HUES64 (cell line): ENCODE measurements around the gene FIS1.

Experiments used
- H3K27ac ChIP-seq: 2 replicates; pipeline ENCODE4 v1.7.0; 2013; ENCODE audit warnings: low read depth, low read length, inconsistent platforms
- H3K27me3 ChIP-seq: 2 replicates; pipeline ENCODE4 v1.6.1; 2013; ENCODE audit warnings: mild to moderate bottlenecking, low read length; ENCODE audit not compliant: insufficient read depth
- H3K36me3 ChIP-seq: 2 replicates; pipeline ENCODE4 v1.6.1; 2013; ENCODE audit warnings: mild to moderate bottlenecking, low read length; ENCODE audit not compliant: insufficient read depth
- H3K4me1 ChIP-seq: 2 replicates; pipeline ENCODE4 v1.6.1; 2013; ENCODE audit warnings: mild to moderate bottlenecking, low read length, moderate library complexity; ENCODE audit not compliant: insufficient read depth
- H3K4me3 ChIP-seq: 2 replicates; pipeline ENCODE4 v1.5.1; 2013; ENCODE audit warnings: mild to moderate bottlenecking, low read length, moderate library complexity
- H3K9ac ChIP-seq: 2 replicates; pipeline ENCODE4 v1.6.1; 2013; ENCODE audit warnings: mild to moderate bottlenecking, low read depth, low read length
- H3K9me3 ChIP-seq: 2 replicates; pipeline ENCODE4 v1.6.1; 2013; ENCODE audit warnings: low read depth, low read length; ENCODE audit not compliant: insufficient read depth
- WGBS: fragments of 150-250, 120-280 bp; methylation state at CpG from one replicate; pipeline ENCODE4 v1.1.7; 2013; ENCODE audit warnings: missing lambda C conversion rate; 5-methylcytosine and 5-hydroxymethylcytosine counted together

The FIS1 gene

DNA sequence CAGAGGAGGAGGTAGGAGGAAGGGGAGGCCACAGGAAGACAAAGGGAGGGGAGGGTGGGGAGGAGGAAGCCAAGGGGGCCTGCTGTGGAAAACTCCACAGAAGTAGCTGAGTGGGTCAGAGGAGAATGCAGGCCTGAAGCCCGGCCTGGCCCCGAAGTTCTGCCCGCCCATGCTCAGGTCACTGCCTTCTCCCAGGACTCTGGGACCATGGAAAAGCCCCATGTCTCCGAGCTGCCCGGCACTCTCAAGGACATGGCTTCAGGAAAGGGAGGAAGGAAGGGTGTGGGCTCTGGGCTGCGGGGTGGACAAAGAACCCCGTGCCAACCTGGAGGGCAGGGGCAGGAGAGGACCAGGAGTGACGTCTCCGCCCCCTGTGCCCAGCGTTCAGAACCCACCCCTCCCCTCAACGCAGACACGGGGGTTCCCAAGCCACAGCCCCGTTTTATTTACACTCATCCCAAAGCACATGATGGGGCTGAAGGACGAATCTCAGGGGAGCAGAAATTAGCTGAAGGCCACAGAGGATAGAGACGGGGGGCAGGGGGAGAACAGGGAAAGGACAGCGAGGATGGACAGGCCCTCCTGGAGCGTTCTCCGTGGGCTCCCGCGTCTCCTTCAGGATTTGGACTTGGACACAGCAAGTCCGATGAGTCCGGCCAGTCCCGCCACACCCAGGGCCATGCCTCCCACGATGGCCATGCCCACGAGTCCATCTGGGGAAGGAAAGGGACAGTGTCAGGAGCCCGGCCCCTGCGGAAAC lies 5.5 kb downstream of the FIS1 start:
- Histone ChIP-seq H3K9ac (no peak overlapping the region), H3K27me3 (no peaks in the 10 kb centered on the region), H3K4me3 (no peak overlapping the region), H3K4me1 (peaks cover 13% of the 10 kb centered on the region; the same call in 1 of the 2 replicates), H3K9me3 (no peaks in the 10 kb centered on the region), H3K27ac (no peak overlapping the region; the same call in 1 of the 2 replicates), H3K36me3 (peaks cover 18% of the 10 kb centered on the region; the same call in 1 of the 2 replicates)
- 90% methylated on average over 27 of the region's 27 CpGs for WGBS

DNA sequence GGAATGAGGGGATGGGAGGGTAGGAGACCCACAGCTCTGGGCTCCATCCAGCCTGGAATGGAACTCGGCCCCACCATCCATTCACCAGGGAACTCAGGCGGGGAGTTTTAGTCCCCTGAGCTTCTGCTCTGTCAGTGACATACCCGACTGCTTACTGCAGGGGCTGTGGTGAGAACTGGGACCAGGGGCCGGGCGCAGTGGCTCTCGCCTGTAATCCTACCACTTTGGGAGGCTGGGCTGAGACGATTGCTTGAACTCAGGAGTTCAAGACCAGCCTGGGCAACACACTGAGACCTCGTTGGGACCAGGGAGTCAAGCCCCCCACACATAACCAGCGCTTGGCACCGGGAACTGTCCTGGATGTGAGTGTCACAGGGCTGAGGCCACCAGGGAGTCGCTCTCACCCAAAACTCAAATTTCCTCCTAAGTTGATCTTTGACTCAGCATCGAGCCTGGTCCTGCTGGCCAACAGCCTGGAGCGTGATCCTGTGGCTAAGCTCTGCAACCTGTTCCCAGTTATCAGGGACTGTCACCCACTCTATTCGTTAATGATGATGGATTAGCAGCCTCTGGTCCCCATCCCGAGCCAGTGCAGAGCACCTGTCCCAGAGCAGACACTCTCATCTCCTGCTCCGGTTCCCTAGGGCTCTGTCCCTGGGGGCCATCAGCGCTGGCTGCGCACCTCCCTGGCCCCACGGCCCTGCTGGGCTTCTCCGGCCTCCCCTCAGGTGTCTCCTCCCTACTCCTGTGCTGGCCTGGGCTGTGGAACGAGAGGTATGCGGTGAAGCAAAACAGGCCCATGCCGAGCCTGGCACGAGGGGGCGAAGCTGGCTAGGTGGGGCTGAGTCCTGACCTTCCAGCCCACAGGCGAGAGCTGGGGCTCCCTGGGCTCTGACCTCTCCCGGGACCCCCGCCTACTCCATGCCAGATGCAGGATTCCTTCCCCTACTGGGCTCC lies 6.4 kb downstream of the FIS1 start:
- 87% methylated on average over 26 of the region's 28 CpGs for WGBS
- no peak overlapping the region for H3K4me3 ChIP-seq
- H3K27ac ChIP-seq: no peak overlapping the region; the same call in 1 of the 2 replicates
- no peak overlapping the region for H3K9ac ChIP-seq
- no peaks in the 10 kb centered on the region for H3K9me3 ChIP-seq
- H3K4me1 ChIP-seq: peaks cover 8% of the 10 kb centered on the region; the same call in 1 of the 2 replicates
- peaks cover 18% of the 10 kb centered on the region; the same call in 1 of the 2 replicates for H3K36me3 ChIP-seq
- H3K27me3 ChIP-seq: no peaks in the 10 kb centered on the region

DNA sequence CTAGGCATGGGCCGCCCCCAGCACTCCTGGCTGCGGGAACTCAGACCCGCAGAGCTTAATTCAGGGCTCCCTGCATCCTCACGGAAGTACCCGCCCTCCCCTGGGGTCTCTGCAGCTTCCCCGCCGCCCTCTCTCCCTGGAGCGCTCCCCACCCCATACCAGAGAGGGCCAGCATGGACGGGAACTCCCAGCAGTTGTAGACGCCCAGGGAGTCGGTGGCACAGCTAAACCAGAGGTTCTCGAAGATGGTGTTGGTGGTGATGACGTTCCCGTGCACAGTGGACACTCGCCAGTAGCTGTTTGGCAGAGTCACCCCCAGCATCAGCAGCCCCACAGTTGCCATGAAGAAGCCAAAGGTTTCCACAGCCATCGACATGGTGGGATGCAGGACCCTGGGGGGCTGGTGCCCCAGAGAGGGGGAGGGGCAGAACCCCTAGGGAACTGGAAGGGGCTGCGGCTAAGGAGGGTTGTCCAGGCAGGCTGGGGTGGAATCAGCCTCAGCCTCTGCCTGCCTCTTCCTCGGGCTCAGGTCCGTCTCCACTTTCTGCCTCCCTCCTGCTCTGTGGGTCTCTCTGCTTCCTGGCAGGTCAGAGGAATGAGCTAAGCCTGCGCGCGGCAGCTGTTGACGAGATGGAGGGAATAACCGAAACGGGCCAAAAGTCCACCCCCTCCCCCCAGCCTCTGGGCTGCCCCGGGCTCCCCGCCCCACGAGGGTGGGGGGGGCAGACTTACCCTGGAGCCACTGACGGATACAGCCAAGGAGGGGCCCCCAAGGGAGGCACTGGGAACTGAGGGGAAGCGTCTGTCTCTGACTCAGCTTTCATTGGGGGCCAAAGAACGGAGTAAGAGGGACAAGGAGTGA lies 7.4 kb downstream of the FIS1 start, which contains the start of gene CLDN15:
TSS of gene CLDN15 (minus strand) at position 597 of the 862 bp plus-strand sequence. CDS start at position 376, 221 bp downstream.
- Histone ChIP-seq H3K4me1 (peaks cover 8% of the 10 kb centered on the region), H3K4me3 (no peak within 1 kb of the TSS), H3K36me3 (peaks cover 18% of the 10 kb centered on the region; the same call in 1 of the 2 replicates), H3K27me3 (no peaks in the 10 kb centered on the region), H3K9me3 (no peaks in the 10 kb centered on the region), H3K27ac (0 out of 2 replicates have a peak within 1 kb of the TSS, but pooled peaks have one; percentile 25), H3K9ac (no peak within 1 kb of the TSS)
- WGBS: 81% methylated on average over 31 of the region's 31 CpGs

DNA sequence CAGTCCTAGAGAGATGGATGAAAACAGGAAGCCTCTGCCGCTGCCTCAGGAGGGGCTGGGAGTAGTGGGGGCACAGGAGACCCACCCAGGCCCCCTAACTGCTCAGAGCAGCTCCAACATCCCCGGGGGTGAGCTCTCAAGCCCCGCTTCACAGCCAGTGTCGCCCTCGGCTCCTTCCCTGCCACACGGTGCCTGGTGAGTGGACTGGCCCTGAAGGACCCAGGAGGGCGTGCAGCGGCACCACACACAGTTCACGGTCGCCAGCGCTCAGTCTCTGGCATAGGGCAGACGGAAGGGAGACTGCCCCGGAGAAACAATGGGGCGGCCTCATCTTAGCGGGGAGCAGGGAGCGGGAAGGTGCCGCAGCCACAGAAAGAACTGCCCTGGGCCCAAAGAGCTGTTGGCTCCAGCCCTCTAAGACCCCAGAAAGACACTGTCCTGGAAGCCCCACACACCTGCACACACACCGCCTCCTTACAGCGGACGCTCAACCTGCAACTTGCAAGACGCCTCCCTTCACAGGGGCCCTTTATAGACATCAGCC lies 8.5 kb downstream of the FIS1 start:
- Histone ChIP-seq H3K36me3 (peaks cover 18% of the 10 kb centered on the region; the same call in 1 of the 2 replicates), H3K27ac (no peak overlapping the region), H3K27me3 (no peaks in the 10 kb centered on the region), H3K9me3 (no peaks in the 10 kb centered on the region), H3K9ac (no peak overlapping the region), H3K4me3 (no peak overlapping the region), H3K4me1 (peaks cover 15% of the 10 kb centered on the region)
- 96% methylated on average over 21 of the region's 21 CpGs for WGBS

DNA sequence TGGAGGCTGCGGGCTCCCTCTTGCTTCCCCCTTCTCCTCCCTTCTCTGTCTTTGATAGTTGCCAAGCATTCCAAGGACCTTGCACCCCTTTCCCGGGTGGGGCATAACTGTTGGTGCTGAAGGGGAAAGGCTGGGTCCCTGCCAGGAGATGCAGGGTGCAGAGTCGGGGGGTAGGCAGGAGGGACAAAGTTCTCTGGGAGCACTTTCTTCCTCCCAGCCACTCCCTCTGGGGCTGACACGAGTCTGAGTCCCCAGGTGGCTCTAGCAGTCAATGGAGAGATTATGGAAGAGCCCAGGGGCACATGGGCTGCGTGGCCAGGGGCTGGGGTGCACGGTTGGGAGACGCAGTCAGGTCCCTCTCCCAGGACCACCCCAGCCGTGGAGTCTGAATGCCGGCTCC lies 9.4 kb downstream of the FIS1 start:
- H3K9ac ChIP-seq: no peak overlapping the region
- WGBS: 95% methylated on average over 8 of the region's 9 CpGs
- H3K36me3 ChIP-seq: peaks cover 13% of the 10 kb centered on the region; the same call in 1 of the 2 replicates
- no peaks in the 10 kb centered on the region for H3K27me3 ChIP-seq
- no peaks in the 10 kb centered on the region for H3K9me3 ChIP-seq
- no peak overlapping the region for H3K4me3 ChIP-seq
- H3K4me1 ChIP-seq: peaks cover 15% of the 10 kb centered on the region
- H3K27ac ChIP-seq: no peak overlapping the region

DNA sequence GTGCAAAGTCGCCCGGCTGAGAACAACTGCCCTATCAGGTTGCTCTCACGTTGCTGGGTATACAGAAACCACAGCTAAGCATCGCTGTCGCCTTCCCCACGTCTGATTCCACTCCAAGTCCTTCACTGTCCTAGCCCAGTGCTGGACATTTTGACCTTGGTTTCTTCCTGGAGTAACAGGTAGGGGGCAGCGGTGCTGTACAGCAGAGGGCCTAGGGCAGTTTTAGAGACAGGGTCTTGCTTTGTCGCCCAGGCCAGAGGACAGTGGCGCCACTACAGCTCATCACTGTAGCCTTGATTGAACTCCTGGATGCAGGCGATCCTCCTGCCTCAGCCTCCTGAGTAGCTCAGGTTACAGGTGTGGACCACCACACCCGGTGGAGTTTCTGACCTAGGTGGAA lies 9.8 kb downstream of the FIS1 start:
- Histone ChIP-seq H3K4me3 (no peak overlapping the region), H3K4me1 (peaks cover 15% of the 10 kb centered on the region), H3K9ac (no peak overlapping the region), H3K27ac (no peak overlapping the region), H3K36me3 (peaks cover 9% of the 10 kb centered on the region; the same call in 1 of the 2 replicates), H3K9me3 (no peaks in the 10 kb centered on the region), H3K27me3 (no peaks in the 10 kb centered on the region)
- 81% methylated on average over 11 of the region's 11 CpGs for WGBS

DNA sequence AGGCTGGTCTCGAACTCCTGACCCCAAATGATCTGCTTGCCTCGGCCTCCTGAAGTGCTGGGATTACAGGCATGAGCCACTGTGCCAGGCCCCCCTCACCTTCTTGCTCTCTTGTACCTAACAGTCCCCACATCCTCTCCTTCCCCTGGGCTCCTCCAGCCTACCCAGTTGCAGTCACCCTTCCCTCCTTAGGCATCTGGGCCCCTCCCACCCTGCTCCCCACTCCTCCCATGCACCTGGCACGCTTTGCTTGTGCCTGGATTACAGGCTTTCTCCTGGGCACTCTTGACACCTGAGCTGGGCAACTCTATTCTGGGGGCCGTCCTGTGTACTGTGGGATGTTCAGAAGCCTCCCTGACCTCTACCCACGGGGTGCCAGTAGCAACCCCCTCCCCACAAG lies 10.2 kb downstream of the FIS1 start:
- Histone ChIP-seq H3K9ac (no peak overlapping the region), H3K27me3 (no peaks in the 10 kb centered on the region), H3K9me3 (no peaks in the 10 kb centered on the region), H3K36me3 (peaks cover 5% of the 10 kb centered on the region; the same call in 1 of the 2 replicates), H3K4me1 (peaks cover 15% of the 10 kb centered on the region), H3K4me3 (no peak overlapping the region), H3K27ac (no peak overlapping the region)
- WGBS: 88% methylated on average over 5 of the region's 5 CpGs

DNA sequence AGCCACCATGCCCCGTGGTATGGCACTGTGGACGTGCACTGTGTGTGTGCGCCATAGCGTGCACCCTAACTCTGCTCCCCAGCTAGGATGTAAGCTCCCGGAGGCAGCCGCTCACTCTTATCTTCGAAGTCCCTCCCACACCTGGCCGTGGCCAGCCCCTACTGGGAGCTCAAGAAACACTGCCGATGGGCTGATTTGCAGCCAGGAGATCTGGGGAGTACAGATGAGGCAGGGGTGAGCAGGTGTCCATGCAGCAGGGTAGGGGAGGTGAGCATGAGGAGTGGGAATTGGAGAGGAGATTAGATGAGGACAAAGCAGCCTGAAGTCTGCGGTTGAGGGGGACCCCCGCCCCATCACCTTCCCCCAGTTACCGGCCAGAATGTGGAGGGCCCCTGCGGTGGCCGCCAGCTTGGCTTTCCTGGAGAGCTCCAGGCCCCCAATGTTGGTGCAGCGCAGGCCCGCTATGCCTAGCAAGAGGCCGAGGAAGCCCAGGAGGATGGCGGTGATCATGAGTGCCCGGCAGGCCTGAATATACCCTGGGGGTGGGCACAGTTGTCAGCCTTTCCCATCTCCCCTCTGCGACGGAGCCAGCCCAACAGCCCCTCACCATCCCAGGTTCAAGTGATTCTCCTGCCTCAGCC lies 10.9 kb downstream of the FIS1 start:
- 87% methylated on average over 21 of the region's 21 CpGs for WGBS
- H3K27ac ChIP-seq: no peak overlapping the region
- no peaks in the 10 kb centered on the region for H3K27me3 ChIP-seq
- H3K9ac ChIP-seq: no peak overlapping the region
- 0 out of 2 replicates have a peak, but pooled peaks cover 3% of the 10 kb centered on the region for H3K36me3 ChIP-seq
- H3K4me1 ChIP-seq: peaks cover 15% of the 10 kb centered on the region
- H3K9me3 ChIP-seq: no peaks in the 10 kb centered on the region
- no peak overlapping the region for H3K4me3 ChIP-seq

DNA sequence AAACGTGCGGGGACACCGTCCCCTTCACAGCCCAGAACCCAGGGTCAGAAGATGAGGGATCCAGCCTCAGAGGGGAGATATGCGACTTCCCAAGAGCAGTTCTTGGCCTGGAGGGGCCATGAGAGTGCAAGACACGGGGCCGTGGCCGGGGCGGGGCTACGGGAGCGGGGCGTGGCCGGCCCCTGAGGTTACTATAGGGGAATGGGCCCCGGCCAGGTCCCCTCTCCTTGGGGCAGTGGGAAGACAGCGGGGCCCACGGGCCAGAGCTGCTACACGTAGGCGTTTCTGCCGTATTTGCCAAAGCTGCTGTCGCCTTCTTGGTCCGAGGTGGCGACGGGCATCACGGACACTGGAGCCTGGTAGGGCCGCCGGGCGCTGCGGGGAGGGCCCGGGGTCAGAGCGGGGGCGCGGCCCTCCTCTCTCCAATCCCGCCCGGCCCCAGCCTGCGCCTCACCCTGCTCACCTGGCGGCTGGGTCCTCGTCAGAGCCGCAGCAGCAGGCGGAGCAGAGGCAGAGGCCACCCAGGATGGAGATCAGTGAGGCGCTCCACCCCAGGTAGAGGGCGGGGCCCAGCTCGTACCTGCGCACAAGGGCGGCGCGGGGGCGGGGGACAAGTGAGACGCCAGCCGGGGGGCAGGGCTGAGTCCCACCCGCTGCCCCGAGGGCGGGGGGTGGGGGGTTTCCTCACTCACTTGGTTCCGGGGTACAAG lies 12.6 kb downstream of the FIS1 start:
- peak overlapping the region; percentile 73; the same call in 1 of the 2 replicates for H3K27ac ChIP-seq
- H3K9me3 ChIP-seq: no peaks in the 10 kb centered on the region
- WGBS: 3% methylated on average over 52 of the region's 52 CpGs
- H3K27me3 ChIP-seq: no peaks in the 10 kb centered on the region
- H3K4me3 ChIP-seq: peak overlapping the region; percentile 76
- H3K4me1 ChIP-seq: peaks cover 7% of the 10 kb centered on the region
- H3K9ac ChIP-seq: peak overlapping the region; percentile 68
- peaks cover 5% of the 10 kb centered on the region for H3K36me3 ChIP-seq
